ENCODE data around the gene SPEG.

- TF ChIP-seq POLR2A (IDR thresholded peaks at IDR 0.05; ENCODE audit: low read depth, low read length) (no peak), POLR2AphosphoS5 (IDR thresholded peaks at IDR 0.05; ENCODE audit: low read depth, low read length) (no peak), TAF1 (IDR thresholded peaks at IDR 0.05; ENCODE audit: low read depth, low read length) (no peak), SPI1 (IDR thresholded peaks at IDR 0.05; ENCODE audit: low read depth, low read length) (no peak)
Observed at GRCh38 chr2:219513787-219514186, 79.1 kb downstream of the SPEG start.
